CD4-positive, CD25-positive, alpha-beta regulatory T cell (primary cell): Measurements from ENCODE around the gene ZNF616. TPM values are rescaled to one million over a fixed set of nuclear protein-coding genes. Genes with fewer than 3 reads are reported as not detected.

Experiments
- ATAC-seq, 2 donors: fragments of 150-1000 bp; cut with Tn5 transposase; one replicate each; pipeline ENCODE4 v1.10.0; 2021; ENCODE audit warnings: low read depth in 2 of 2, moderate number of reproducible peaks in 2 of 2, moderate library complexity in 1 of 2
- DNase-seq, 3 donors: peaks; one replicate each; pipeline versions ENCODE4 v3.0.0 to v3.0.0-alpha.2; 2012 to 2022; ENCODE audit warnings: mixed read lengths in 1 of 3
- H3K27ac ChIP-seq: one replicate; pipeline ENCODE4 v1.7.0; 2013; ENCODE audit warnings: mild to moderate bottlenecking, low read length; ENCODE audit not compliant: insufficient read depth, poor library complexity, severe bottlenecking
- H3K27me3 ChIP-seq: one replicate; pipeline ENCODE4 v1.7.0; 2013; ENCODE audit warnings: low read length; ENCODE audit not compliant: control insufficient read depth, insufficient read depth
- H3K36me3 ChIP-seq: one replicate; pipeline ENCODE4 v1.7.0; 2013; ENCODE audit warnings: mild to moderate bottlenecking, low read length, moderate library complexity; ENCODE audit not compliant: control insufficient read depth, insufficient read depth
- H3K4me1 ChIP-seq: 2 replicates; pipeline ENCODE4 v1.7.0; 2013; ENCODE audit warnings: mild to moderate bottlenecking, low read length; ENCODE audit not compliant: insufficient read depth, control insufficient read depth, poor library complexity, severe bottlenecking
- H3K4me3 ChIP-seq: one replicate; pipeline ENCODE4 v1.7.0; 2013; ENCODE audit warnings: low read depth, mild to moderate bottlenecking, low read length, moderate library complexity
- H3K9me3 ChIP-seq, 2 experiments: 1 replicate in 1 of 2; 2 replicates in 1 of 2; pipeline ENCODE4 v1.7.0; 2013; ENCODE audit warnings: low read length in 2 of 2, mild to moderate bottlenecking in 1 of 2, moderate library complexity in 1 of 2; ENCODE audit not compliant: control insufficient read depth in 2 of 2
- H3K27ac Mint-ChIP-seq, 3 donors: one replicate each; pipeline ENCODE4 v1.8.0; 2020 to 2022; ENCODE audit warnings: mild to moderate bottlenecking in 3 of 3, mixed read lengths in 3 of 3, moderate library complexity in 2 of 3
- H3K27me3 Mint-ChIP-seq: one replicate; pipeline ENCODE4 v1.8.0; 2022; ENCODE audit warnings: mild to moderate bottlenecking, mixed read lengths
- H3K36me3 Mint-ChIP-seq: one replicate; pipeline ENCODE4 v1.8.0; 2020; ENCODE audit warnings: mixed read lengths
- H3K4me1 Mint-ChIP-seq, 4 donors: one replicate each; pipeline ENCODE4 v1.8.0; 2020 to 2022; ENCODE audit warnings: mixed read lengths in 4 of 4, mild to moderate bottlenecking in 1 of 4
- H3K4me3 Mint-ChIP-seq, 4 donors: one replicate each; pipeline ENCODE4 v1.8.0; 2020 to 2022; ENCODE audit warnings: mild to moderate bottlenecking in 4 of 4, mixed read lengths in 4 of 4, moderate library complexity in 3 of 4
- H3K9me3 Mint-ChIP-seq, 7 donors: one replicate each; pipeline ENCODE4 v1.8.0; 2020 to 2022; ENCODE audit warnings: mixed read lengths in 7 of 7, mild to moderate bottlenecking in 3 of 7, moderate library complexity in 2 of 7
- polyA plus RNA-seq, 4 donors: library from polyadenylated mRNA; unstranded; fragments of 300-500 nt; fragmentation: Illumina TruSeq; gene quantifications; one replicate each; pipeline ENCODE4 v1.2.3, GENCODE V29; 2021
- total RNA-seq: library from RNA; stranded (reverse); gene quantifications from one replicate; pipeline ENCODE4 v1.2.3, GENCODE V29; 2022

The ZNF616 gene
- total and polyA plus RNA-seq, 5 donors from 2014 or later, result 2.4 to 8.2 (median 3.8) TPM

DNA sequence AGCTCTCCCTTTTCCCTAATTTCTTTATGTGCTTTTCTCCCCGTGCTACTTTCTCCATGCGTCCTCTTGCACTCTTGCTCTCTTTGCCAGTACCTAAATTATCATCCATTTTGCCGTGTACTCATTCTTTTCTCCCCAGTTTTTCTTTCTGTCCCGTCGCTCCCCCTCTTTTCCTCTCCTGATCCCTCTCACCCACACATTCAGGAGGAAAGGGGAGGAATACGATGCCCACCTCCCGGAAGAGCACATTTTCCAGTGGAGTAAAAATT, 821 bp downstream of the ZNF616 start:
- no peaks in the 10 kb centered on the region for H3K36me3 ChIP-seq
- ATAC-seq (no peak), DNase-seq (no peak)
- peaks cover 18% of the 10 kb centered on the region for H3K36me3 Mint-ChIP-seq
- H3K27ac Mint-ChIP-seq, result peak overlapping the region; percentile 93 to 95 (median 93)
- H3K4me3 ChIP-seq, result peak overlapping the region; percentile 96
- peak overlapping the region; percentile 92 to 99 (median 93) for H3K4me3 Mint-ChIP-seq
- H3K27me3 ChIP-seq, result no peaks in the 10 kb centered on the region
- peak overlapping the region; percentile 88 for H3K27ac ChIP-seq
- peaks cover 2 to 21% (median 8%) of the 10 kb centered on the region in 7 donors for H3K9me3 Mint-ChIP-seq
- peaks cover 14 to 45% (median 22%) of the 10 kb centered on the region in 4 donors for H3K4me1 Mint-ChIP-seq
- no peaks in the 10 kb centered on the region for H3K27me3 Mint-ChIP-seq
- H3K9me3 ChIP-seq, result peaks cover 14 to 24% of the 10 kb centered on the region in 2 experiments
- peaks cover 30% of the 10 kb centered on the region for H3K4me1 ChIP-seq

DNA sequence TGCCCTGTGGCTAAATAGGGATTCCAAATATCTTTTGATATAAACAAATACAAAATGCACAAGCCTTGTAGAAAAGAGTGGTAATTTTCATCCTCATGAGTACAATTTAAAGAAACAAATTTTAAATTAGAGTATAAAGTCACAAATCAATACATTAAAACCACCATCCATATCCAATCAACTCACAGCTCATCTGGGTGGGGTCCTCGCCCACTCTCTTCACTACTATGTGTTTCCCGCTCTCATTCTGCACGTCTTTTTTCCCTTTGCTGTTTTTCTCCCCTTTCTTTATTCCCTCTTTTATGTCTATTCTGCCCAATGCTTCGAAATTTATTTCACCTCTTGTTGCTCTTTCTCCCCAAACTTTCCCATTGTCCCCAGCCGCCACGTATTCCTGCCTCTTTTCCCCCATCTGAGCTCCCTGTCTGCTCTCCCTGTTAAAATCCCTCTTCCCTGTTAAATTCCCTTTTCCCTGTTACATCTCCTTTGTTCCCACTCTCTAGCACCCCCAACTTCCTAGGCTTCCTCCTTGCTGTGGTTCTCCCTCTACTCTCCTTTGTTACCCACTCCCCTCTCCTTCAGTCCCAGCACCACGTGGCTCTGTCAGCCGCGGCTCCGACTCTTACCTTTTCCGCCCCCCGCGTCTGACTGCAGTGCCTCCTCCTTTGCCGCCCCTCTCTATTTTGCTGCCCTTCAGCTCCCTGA, 1.3 kb downstream of the ZNF616 start:
- H3K27ac Mint-ChIP-seq, result peak overlapping the region; percentile 93 to 95 (median 93)
- Histone ChIP-seq H3K9me3 (peaks cover 14 to 25% of the 10 kb centered on the region in 2 experiments), H3K27ac (no peak overlapping the region), H3K4me3 (peak overlapping the region; percentile 96), H3K36me3 (no peaks in the 10 kb centered on the region), H3K4me1 (peaks cover 30% of the 10 kb centered on the region), H3K27me3 (no peaks in the 10 kb centered on the region)
- H3K9me3 Mint-ChIP-seq, result peaks cover 2 to 21% (median 11%) of the 10 kb centered on the region in 7 donors
- H3K27me3 Mint-ChIP-seq, result no peaks in the 10 kb centered on the region
- peaks cover 20% of the 10 kb centered on the region for H3K36me3 Mint-ChIP-seq
- peak in 2 of 3 donors; percentile 4 to 34 for DNase-seq
- peak overlapping the region; percentile 92 to 99 (median 93) for H3K4me3 Mint-ChIP-seq
- H3K4me1 Mint-ChIP-seq, result peaks cover 14 to 45% (median 22%) of the 10 kb centered on the region in 4 donors
- no peak for ATAC-seq

DNA sequence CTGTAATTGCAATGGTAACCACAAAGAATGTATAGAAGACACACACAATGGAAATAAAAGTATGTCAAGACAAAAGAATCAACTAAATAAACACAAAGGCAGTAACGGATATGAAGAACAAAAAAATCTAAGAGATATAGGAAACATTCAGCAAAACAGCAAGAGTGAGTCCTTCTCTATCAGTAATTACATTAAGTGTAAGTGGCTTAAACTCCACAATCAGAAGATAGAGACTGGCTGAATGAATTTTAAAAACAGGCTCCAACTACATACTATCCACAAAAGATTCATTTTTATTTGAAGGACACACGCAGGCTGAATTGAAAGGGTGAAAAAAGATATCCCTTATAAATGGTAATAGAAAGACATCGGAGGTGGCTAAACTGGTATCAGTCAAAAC, 19.5 kb downstream of the ZNF616 start:
- Mint-ChIP-seq H3K27me3 (no peaks in the 10 kb centered on the region), H3K4me3 (no peak overlapping the region), H3K36me3 (peaks cover 84% of the 10 kb centered on the region), H3K4me1 (peaks cover 0 to 7% (median 0%) of the 10 kb centered on the region in 4 donors), H3K9me3 (peaks cover 0 to 89% (median 54%) of the 10 kb centered on the region in 7 donors), H3K27ac (no peak overlapping the region)
- Histone ChIP-seq H3K4me1 (no peaks in the 10 kb centered on the region), H3K9me3 (peaks cover 86 to 97% of the 10 kb centered on the region in 2 experiments), H3K4me3 (no peak overlapping the region), H3K36me3 (peaks cover 80% of the 10 kb centered on the region), H3K27me3 (no peaks in the 10 kb centered on the region), H3K27ac (no peak overlapping the region)
- no peak for ATAC-seq
- DNase-seq, result no peak

DNA sequence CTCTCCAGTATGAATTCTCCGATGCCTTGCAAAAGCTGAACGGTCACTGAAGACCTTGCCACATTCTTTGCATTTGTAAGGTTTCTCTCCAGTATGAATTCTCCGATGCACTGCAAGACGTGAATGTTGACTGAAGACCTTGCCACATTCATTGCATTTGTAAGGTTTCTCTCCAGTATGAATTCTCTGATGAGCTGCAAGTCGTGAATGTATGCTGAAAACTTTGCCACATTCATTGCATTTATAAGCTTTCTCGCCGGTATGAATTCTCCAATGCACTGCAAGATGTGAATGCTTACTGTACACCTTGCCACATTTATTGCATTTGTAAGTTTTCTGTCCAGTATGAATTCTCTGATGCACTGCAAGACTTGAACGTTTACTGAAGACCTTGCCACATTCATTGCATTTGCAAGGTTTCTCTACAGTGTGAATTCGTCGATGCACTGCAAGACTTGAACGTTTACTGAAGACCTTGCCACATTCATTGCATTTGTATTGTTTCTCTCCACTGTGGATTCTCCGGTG, 24.1 kb downstream of the ZNF616 start:
- H3K9me3 ChIP-seq, result peaks cover 95 to 97% of the 10 kb centered on the region in 2 experiments
- peaks cover 50% of the 10 kb centered on the region for H3K36me3 Mint-ChIP-seq
- DNase-seq, result no peak
- H3K27me3 ChIP-seq, result no peaks in the 10 kb centered on the region
- H3K4me1 Mint-ChIP-seq, result peaks cover 0 to 5% (median 0%) of the 10 kb centered on the region in 4 donors
- no peaks in the 10 kb centered on the region for H3K27me3 Mint-ChIP-seq
- H3K4me1 ChIP-seq, result no peaks in the 10 kb centered on the region
- H3K9me3 Mint-ChIP-seq, result peaks cover 0 to 93% (median 62%) of the 10 kb centered on the region in 7 donors
- no peak overlapping the region for H3K27ac Mint-ChIP-seq
- H3K27ac ChIP-seq, result no peak overlapping the region
- no peak overlapping the region for H3K4me3 ChIP-seq
- no peak for ATAC-seq
- peaks cover 38% of the 10 kb centered on the region for H3K36me3 ChIP-seq
- H3K4me3 Mint-ChIP-seq, result no peak overlapping the region

DNA sequence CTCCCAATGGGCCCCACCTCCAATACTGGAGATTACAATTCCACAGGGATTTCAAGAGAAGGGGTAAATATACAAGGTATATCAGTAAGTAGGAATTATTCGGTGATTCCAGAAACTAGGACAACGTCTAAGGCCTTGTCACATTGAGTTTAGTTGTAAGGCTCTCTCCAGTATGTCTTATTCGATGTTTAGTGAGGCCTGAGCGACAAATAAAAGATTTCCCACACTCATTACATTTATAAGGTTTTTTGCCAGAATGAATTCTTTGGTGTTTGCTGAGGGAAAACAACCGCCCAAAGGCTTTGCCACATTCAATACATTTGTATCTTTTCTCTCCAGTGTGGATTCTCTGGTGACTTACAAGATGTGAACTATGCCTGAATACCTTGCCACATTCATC, 25.0 kb downstream of the ZNF616 start:
- Mint-ChIP-seq H3K9me3 (peaks cover 0 to 93% (median 59%) of the 10 kb centered on the region in 7 donors), H3K27me3 (no peaks in the 10 kb centered on the region), H3K4me1 (no peaks in the 10 kb centered on the region), H3K36me3 (peaks cover 41% of the 10 kb centered on the region), H3K4me3 (no peak overlapping the region), H3K27ac (no peak overlapping the region)
- Histone ChIP-seq H3K9me3 (peaks cover 93 to 97% of the 10 kb centered on the region in 2 experiments), H3K4me1 (no peaks in the 10 kb centered on the region), H3K4me3 (no peak overlapping the region), H3K36me3 (peaks cover 29% of the 10 kb centered on the region), H3K27me3 (no peaks in the 10 kb centered on the region), H3K27ac (no peak overlapping the region)
- ATAC-seq, result no peak
- no peak for DNase-seq

DNA sequence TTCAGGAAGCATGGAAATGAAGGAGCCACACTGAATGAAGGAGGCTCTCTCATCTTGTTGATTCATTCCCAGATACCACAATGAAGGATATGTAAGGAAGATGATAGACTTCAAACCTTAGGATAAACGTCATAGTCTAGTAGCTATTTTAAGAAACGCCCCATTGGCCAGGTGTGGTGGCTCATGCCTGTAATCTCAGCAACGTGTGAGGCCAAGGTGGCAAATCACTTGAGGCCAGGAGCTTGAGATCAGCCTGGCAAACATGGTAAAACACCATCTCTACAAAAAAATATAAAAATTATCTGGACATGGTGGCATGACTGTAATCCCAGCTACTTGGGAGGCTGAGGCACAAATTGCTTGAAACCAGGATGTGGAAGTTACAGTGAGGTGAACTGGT, 27.1 kb downstream of the ZNF616 start:
- ATAC-seq (no peak), DNase-seq (no peak)
- Histone ChIP-seq H3K27me3 (no peaks in the 10 kb centered on the region), H3K4me3 (no peak overlapping the region), H3K27ac (no peak overlapping the region), H3K9me3 (peaks cover 87 to 97% of the 10 kb centered on the region in 2 experiments), H3K36me3 (peaks cover 12% of the 10 kb centered on the region), H3K4me1 (no peaks in the 10 kb centered on the region)
- H3K36me3 Mint-ChIP-seq, result peaks cover 23% of the 10 kb centered on the region
- H3K4me1 Mint-ChIP-seq, result no peaks in the 10 kb centered on the region
- peaks cover 0 to 91% (median 43%) of the 10 kb centered on the region in 7 donors for H3K9me3 Mint-ChIP-seq
- H3K27ac Mint-ChIP-seq, result no peak overlapping the region
- no peaks in the 10 kb centered on the region for H3K27me3 Mint-ChIP-seq
- H3K4me3 Mint-ChIP-seq, result no peak overlapping the region

DNA sequence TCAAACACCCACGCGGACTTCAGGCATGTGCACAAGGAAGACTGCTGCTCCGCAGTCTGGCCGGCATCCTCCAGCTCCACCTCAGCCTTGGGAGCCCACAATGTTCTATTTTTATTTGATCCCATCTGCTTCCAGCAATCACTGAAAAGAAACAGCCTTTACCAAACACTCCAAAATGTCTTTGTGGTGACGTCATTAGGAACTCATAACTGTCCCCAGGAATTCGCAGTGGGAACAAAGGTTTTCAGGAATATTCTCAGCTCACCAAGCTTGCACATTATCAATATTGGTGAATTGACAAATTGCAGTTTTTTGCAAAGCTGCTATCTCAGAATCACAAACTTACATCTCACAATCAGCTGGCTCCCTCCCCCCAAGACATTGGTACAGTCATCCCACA, 29.0 kb downstream of the ZNF616 start:
- Mint-ChIP-seq H3K4me3 (no peak overlapping the region), H3K36me3 (peaks cover 9% of the 10 kb centered on the region), H3K9me3 (peaks cover 0 to 89% (median 35%) of the 10 kb centered on the region in 7 donors), H3K27ac (no peak overlapping the region), H3K27me3 (no peaks in the 10 kb centered on the region), H3K4me1 (no peaks in the 10 kb centered on the region)
- no peaks in the 10 kb centered on the region for H3K4me1 ChIP-seq
- H3K27me3 ChIP-seq, result no peaks in the 10 kb centered on the region
- no peak overlapping the region for H3K4me3 ChIP-seq
- ATAC-seq (no peak), DNase-seq (no peak)
- H3K27ac ChIP-seq, result no peak overlapping the region
- peaks cover 80 to 99% of the 10 kb centered on the region in 2 experiments for H3K9me3 ChIP-seq
- H3K36me3 ChIP-seq, result no peaks in the 10 kb centered on the region

DNA sequence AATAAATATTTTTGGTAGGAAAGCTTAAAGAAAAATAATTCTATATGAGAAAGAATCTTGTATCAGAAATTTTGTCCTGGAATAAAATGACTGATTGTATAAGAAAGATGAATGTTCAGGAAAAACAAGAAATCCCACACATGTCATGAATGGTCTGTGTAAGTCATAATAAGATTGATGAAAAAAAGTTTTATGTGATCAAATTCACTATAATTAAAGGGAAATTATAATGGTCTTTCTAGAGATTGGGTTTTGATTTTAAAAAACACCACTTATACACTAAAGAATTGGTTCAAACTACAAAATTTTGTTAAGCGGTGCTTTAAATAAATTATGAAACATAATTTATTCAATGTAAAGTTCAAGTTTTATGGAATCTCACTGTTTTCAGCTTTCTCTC, 37.0 kb downstream of the ZNF616 start:
- Mint-ChIP-seq H3K9me3 (peaks cover 0 to 52% (median 16%) of the 10 kb centered on the region in 7 donors), H3K36me3 (peaks cover 5% of the 10 kb centered on the region), H3K4me3 (no peak overlapping the region), H3K4me1 (no peaks in the 10 kb centered on the region), H3K27me3 (no peaks in the 10 kb centered on the region), H3K27ac (no peak overlapping the region)
- H3K9me3 ChIP-seq, result peaks cover 42 to 70% of the 10 kb centered on the region in 2 experiments
- H3K36me3 ChIP-seq, result no peaks in the 10 kb centered on the region
- ATAC-seq (no peak), DNase-seq (no peak)
- H3K27me3 ChIP-seq, result no peaks in the 10 kb centered on the region
- H3K4me1 ChIP-seq, result no peaks in the 10 kb centered on the region
- H3K27ac ChIP-seq, result no peak overlapping the region
- no peak overlapping the region for H3K4me3 ChIP-seq
